ENCODE data around the gene SCYL2. TPM values are rescaled to one million over a fixed set of nuclear protein-coding genes. Genes with fewer than 3 reads are reported as not detected.

Gene SCYL2
- total RNA-seq, 2 donors from 2014 or later = 13.8 to 23.1 TPM

GRCh38 chr12:100345020-100345767 lies 78.2 kb downstream of the SCYL2 start:
- Histone ChIP-seq H3K27ac (no peak overlapping the region), H3K9me3 (no peaks in the 10 kb centered on the region), H3K27me3 (no peaks in the 10 kb centered on the region), H3K4me3 (no peak overlapping the region), H3K36me3 (replicated peaks in 1 of 2; ENCODE audit: insufficient read depth in 1 of 2, low read depth in 2 of 2) (no peaks in the 10 kb centered on the region), H3K4me1 (peaks cover 8% of the 10 kb centered on the region)
- DNase-seq = no peak
- intact Hi-C loops (cut with DNase I) = loop anchor here (10.0 kb wide), 1 partner anchor 390 kb away; no protein-coding TSS in a partner anchor
- 60 to 82% methylated on average over 1 of the region's 1 CpG for WGBS, 2 donors
- TF ChIP-seq CTCF (IDR thresholded peaks at IDR 0.05) = no peak
- no peak for TF ChIP-seq POLR2A (IDR thresholded peaks at IDR 0.05)
- no peak for ATAC-seq

DNA sequence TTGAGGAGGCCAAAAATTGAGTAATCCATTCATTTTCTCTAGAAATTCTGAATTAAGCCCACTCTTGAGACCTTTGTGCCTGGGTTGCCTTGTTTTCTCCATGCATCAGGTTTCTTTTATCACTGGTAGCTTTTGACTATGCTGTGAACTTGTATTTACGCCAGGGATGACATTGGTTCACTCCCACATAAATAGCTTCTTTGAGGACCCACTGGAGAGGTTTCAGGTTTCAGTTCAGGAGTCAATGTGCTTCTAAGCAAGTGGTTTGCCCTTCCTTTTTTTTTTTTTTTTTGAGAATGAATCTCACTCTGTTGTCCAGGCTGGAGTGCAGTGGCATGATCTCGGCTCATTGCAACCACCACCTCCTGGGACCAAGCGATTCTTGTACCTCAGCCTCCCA lies 79.7 kb downstream of the SCYL2 start:
- TF ChIP-seq POLR2A (IDR thresholded peaks at IDR 0.05) = no peak
- TF ChIP-seq CTCF (IDR thresholded peaks at IDR 0.05) = no peak
- Histone ChIP-seq H3K4me1 (peaks cover 8% of the 10 kb centered on the region), H3K36me3 (replicated peaks in 1 of 2; ENCODE audit: insufficient read depth in 1 of 2, low read depth in 2 of 2) (no peaks in the 10 kb centered on the region), H3K4me3 (no peak overlapping the region), H3K9me3 (no peaks in the 10 kb centered on the region), H3K27ac (no peak overlapping the region), H3K27me3 (no peaks in the 10 kb centered on the region)
- 98% methylated on average over 3 of the region's 3 CpGs for WGBS, 2 donors
- no peak for DNase-seq
- no peak for ATAC-seq
- intact Hi-C loops (cut with DNase I) = loop anchor here (10.0 kb wide), 1 partner anchor 388 kb away; no protein-coding TSS in a partner anchor

DNA sequence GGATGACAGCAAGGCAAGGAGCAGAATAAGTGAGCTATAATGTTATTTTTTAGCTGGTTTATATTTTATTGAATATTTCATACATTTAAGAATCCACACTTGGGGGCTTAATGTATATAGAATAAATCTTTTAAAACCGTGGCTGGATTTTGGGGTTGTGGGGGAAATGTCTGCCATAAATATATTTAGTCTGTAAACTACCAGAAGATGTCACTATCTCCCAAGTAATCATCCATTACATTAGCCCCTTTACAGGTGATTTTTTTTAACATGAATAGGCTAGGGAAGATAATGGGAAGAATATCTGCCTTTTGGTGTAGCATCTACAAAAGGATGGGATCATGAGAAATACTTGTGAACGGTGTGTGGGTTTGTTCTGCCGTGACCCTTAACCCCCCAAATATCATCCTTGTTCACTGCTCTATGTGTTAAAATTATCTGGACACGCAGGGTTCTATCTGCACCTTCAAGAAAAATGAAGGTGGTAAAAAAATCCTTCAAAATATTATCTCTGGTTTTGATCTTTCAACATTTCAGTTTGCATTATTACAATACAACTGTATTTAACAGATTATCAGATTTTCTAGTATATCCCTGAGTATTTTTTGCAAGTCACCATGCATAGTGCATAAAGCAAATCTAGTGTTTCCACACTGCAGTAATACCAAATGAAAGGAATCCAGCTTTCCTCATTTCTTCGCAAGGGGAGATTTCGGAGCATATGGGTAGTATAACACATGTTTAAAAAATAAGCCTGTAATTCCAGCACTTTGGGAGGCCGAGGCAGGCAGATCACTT lies 81.9 kb downstream of the SCYL2 start:
- peaks cover 8% of the 10 kb centered on the region for H3K4me1 ChIP-seq
- H3K9me3 ChIP-seq = no peaks in the 10 kb centered on the region
- intact Hi-C loops (cut with DNase I) = loop anchor here (10.0 kb wide), 1 partner anchor 386 kb away; no protein-coding TSS in a partner anchor
- ATAC-seq (no peak), DNase-seq (no peak)
- WGBS, 2 donors = 75 to 76% methylated on average over 7 of the region's 7 CpGs
- no peak for TF ChIP-seq POLR2A (IDR thresholded peaks at IDR 0.05)
- TF ChIP-seq CTCF (IDR thresholded peaks at IDR 0.05) = peak in 6 of 7 experiments; percentile 10 to 49 (median 40)
- H3K4me3 ChIP-seq = no peak overlapping the region
- H3K36me3 ChIP-seq (replicated peaks in 1 of 2; ENCODE audit: insufficient read depth in 1 of 2, low read depth in 2 of 2) = no peaks in the 10 kb centered on the region
- no peak overlapping the region for H3K27ac ChIP-seq
- no peaks in the 10 kb centered on the region for H3K27me3 ChIP-seq

GRCh38 chr12:100356644-100357223 lies 89.8 kb downstream of the SCYL2 start, which contains the start of gene SLC17A8:
Gene SLC17A8 (plus strand): TSS chr12:100357074. CDS start chr12:100357392, 318 bp downstream.
- 27 to 30% methylated on average over 9 to 13 of the region's 13 CpGs for WGBS, 2 donors
- DNase-seq = peak in 1 of 4 donors; percentile 10
- TF ChIP-seq CTCF (IDR thresholded peaks at IDR 0.05) (no peak), POLR2A (IDR thresholded peaks at IDR 0.05) (no peak)
- Histone ChIP-seq H3K36me3 (replicated peaks in 1 of 2; ENCODE audit: insufficient read depth in 1 of 2, low read depth in 2 of 2) (no peaks in the 10 kb centered on the region), H3K4me1 (peaks cover 7% of the 10 kb centered on the region), H3K4me3 (no peak within 1 kb of the TSS), H3K27ac (no peak within 1 kb of the TSS), H3K27me3 (no peaks in the 10 kb centered on the region), H3K9me3 (no peaks in the 10 kb centered on the region)
- intact Hi-C loops (cut with DNase I) = no loop called here
- ATAC-seq = peak; percentile 45

All from body of pancreas (tissue), 4 donors.